MCF 10A (cell line): ENCODE results near the gene TCL1A. TPM values are rescaled to one million over a fixed set of nuclear protein-coding genes. Genes with fewer than 3 reads are reported as not detected.

Source experiments
- BruUV-seq: library from RNA; stranded (reverse); fragments of 400-500 nt; replicated peaks from 2 replicates; lab custom pipeline; 2021; lab: Mats Ljungman, UMichigan
- CTCF ChIA-PET: fragments of 300-600 bp; sonication (Branson Sonifier 250); formaldehyde crosslinking; extraction: SDS; loops from one replicate; lab custom pipeline; 2021; ENCODE audit warnings: antibody characterized with exemption, inconsistent platforms; lab: Yijun Ruan, JAX
- POLR2A ChIA-PET: fragments of 300-600, 350-650 bp; sonication (Branson Sonifier 250); formaldehyde crosslinking; extraction: SDS; loops from one replicate; lab custom pipeline; 2020; ENCODE audit warnings: antibody characterized with exemption, inconsistent platforms; lab: Yijun Ruan, JAX
- DNase-seq: peaks from one replicate; pipeline ENCODE4 v3.0.0-alpha.2; 2018; ENCODE audit not compliant: unreplicated experiment
- H3K27ac Mint-ChIP-seq: one replicate; pipeline ENCODE4 v1.8.0; 2022; ENCODE audit warnings: mild to moderate bottlenecking, low read depth, mixed read lengths; ENCODE audit not compliant: unreplicated experiment
- H3K27me3 Mint-ChIP-seq: one replicate; pipeline ENCODE4 v1.8.0; 2022; ENCODE audit warnings: mixed read lengths; ENCODE audit not compliant: insufficient read depth, unreplicated experiment
- H3K36me3 Mint-ChIP-seq: one replicate; pipeline ENCODE4 v1.8.0; 2022; ENCODE audit warnings: mild to moderate bottlenecking, moderate library complexity, mixed read lengths; ENCODE audit not compliant: insufficient read depth, unreplicated experiment
- H3K4me1 Mint-ChIP-seq: one replicate; pipeline ENCODE4 v1.8.0; 2022; ENCODE audit warnings: mixed read lengths; ENCODE audit not compliant: insufficient read depth, unreplicated experiment
- H3K4me3 Mint-ChIP-seq: one replicate; pipeline ENCODE4 v1.8.0; 2022; ENCODE audit warnings: mild to moderate bottlenecking, moderate library complexity, mixed read lengths; ENCODE audit not compliant: unreplicated experiment
- H3K9me3 Mint-ChIP-seq: one replicate; pipeline ENCODE4 v1.8.0; 2022; ENCODE audit warnings: mixed read lengths; ENCODE audit not compliant: unreplicated experiment
- CTCF ChIP-seq: fragments of 200-600 bp; IDR thresholded peaks from one replicate; pipeline ENCODE4 v1.8.0; 2022; ENCODE audit warnings: antibody characterized with exemption, mild to moderate bottlenecking; ENCODE audit not compliant: unreplicated experiment
- intact Hi-C: fragments of 100-400 bp; cut with micrococcal nuclease; formaldehyde crosslinking; loops from 2 replicates; pipeline ENCODE4 v1.14.1; 2022
- total RNA-seq: library from RNA; stranded (reverse); gene quantifications from 2 replicates; pipeline ENCODE4 v1.2.3, GENCODE V29; 2022

The TCL1A gene
- total RNA-seq, 1 experiment from 2014 or later: not detected

GRCh38 chr14:95701846-95702221, 12.1 kb downstream of the TCL1A start:
- BruUV-seq: no TSS peak
- intact Hi-C loops: no loop called here
- TF ChIP-seq CTCF: no peak
- Mint-ChIP-seq H3K27me3 (peaks cover 67% of the 10 kb centered on the region), H3K36me3 (no peaks in the 10 kb centered on the region), H3K4me3 (no peak overlapping the region), H3K9me3 (no peaks in the 10 kb centered on the region), H3K27ac (no peak overlapping the region), H3K4me1 (peaks cover 13% of the 10 kb centered on the region)
- ChIA-PET POLR2A (no interaction called here), CTCF (no interaction called here)
- DNase-seq: peak; percentile 49

GRCh38 chr14:95700221-95700976, 13.5 kb downstream of the TCL1A start:
- DNase-seq: no peak
- Mint-ChIP-seq H3K27me3 (peaks cover 65% of the 10 kb centered on the region), H3K9me3 (no peaks in the 10 kb centered on the region), H3K27ac (no peak overlapping the region), H3K36me3 (no peaks in the 10 kb centered on the region), H3K4me1 (peaks cover 18% of the 10 kb centered on the region), H3K4me3 (no peak overlapping the region)
- ChIA-PET POLR2A (no interaction called here), CTCF (interaction anchor here (0.9 to 1.1 kb wide), 4 partner anchors 20 to 91 kb away, joined by 3 to 5 read pairs (median 4); no protein-coding TSS in a partner anchor)
- no peak for TF ChIP-seq CTCF
- no TSS peak for BruUV-seq
- intact Hi-C loops: no loop called here

- Mint-ChIP-seq H3K4me1 (peaks cover 18% of the 10 kb centered on the region), H3K27me3 (peaks cover 55% of the 10 kb centered on the region), H3K9me3 (no peaks in the 10 kb centered on the region), H3K4me3 (no peak overlapping the region), H3K36me3 (no peaks in the 10 kb centered on the region), H3K27ac (no peak overlapping the region)
- CTCF ChIA-PET: interaction anchor here (0.8 to 1.1 kb wide), 3 partner anchors 24 to 90 kb away, joined by 4 to 5 read pairs (median 4); no protein-coding TSS in a partner anchor
- no peak for TF ChIP-seq CTCF
- intact Hi-C loops: no loop called here
- POLR2A ChIA-PET: interaction anchor here (0.9 kb wide), 1 partner anchor 21 kb away, joined by 3 read pairs; no protein-coding TSS in a partner anchor
- DNase-seq: no peak
- no TSS peak for BruUV-seq
These were observed 14.5 kb downstream of the TCL1A start for GRCh38 chr14:95699412-95699811.

GRCh38 chr14:95698287-95698686, 15.6 kb downstream of the TCL1A start:
- Mint-ChIP-seq H3K4me3 (no peak overlapping the region), H3K27me3 (peaks cover 44% of the 10 kb centered on the region), H3K36me3 (no peaks in the 10 kb centered on the region), H3K9me3 (no peaks in the 10 kb centered on the region), H3K4me1 (peaks cover 18% of the 10 kb centered on the region), H3K27ac (no peak overlapping the region)
- ChIA-PET CTCF (no interaction called here), POLR2A (no interaction called here)
- BruUV-seq: no TSS peak
- intact Hi-C loops: no loop called here
- no peak for TF ChIP-seq CTCF
- DNase-seq: peak; percentile 19
